ENCODE measurements around the gene NTMT1.

DNA sequence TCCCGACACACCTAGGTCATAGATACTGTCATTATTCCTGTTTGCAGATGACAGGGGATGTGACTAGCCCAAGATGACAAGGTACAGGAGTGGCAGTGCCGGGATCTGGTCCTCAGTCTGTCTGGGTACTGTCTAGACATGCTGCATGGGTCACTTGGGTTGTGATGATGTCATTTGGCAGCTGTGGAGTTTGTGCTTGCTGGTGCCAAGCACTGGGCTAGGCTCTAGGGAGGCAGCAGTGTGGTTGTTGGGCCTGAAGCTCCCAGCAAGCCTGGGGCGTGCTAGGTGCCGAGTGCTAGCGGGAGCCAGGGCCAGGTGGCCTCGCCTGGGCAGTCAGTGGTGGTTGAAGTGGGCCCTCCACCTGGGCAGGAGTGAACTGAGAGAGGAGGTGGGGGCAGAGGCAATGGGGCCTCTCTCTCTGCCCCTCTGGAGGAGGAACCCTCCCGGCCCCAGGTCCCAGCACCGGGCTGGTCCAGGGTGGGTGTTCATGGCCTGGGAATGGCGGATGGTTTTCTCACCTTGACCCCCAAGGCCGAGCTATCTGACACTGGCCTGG lies 24.8 kb downstream of the NTMT1 start:
- TF ChIP-seq, protein P1, sequence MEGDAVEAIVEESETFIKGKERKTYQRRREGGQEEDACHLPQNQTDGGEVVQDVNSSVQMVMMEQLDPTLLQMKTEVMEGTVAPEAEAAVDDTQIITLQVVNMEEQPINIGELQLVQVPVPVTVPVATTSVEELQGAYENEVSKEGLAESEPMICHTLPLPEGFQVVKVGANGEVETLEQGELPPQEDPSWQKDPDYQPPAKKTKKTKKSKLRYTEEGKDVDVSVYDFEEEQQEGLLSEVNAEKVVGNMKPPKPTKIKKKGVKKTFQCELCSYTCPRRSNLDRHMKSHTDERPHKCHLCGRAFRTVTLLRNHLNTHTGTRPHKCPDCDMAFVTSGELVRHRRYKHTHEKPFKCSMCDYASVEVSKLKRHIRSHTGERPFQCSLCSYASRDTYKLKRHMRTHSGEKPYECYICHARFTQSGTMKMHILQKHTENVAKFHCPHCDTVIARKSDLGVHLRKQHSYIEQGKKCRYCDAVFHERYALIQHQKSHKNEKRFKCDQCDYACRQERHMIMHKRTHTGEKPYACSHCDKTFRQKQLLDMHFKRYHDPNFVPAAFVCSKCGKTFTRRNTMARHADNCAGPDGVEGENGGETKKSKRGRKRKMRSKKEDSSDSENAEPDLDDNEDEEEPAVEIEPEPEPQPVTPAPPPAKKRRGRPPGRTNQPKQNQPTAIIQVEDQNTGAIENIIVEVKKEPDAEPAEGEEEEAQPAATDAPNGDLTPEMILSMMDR (IDR thresholded peaks at IDR 0.05) = no peak
- TF ChIP-seq POLR2A (IDR thresholded peaks at IDR 0.05) = no peak
